Measurements from ENCODE around the gene COPS7A. TPM values are rescaled to one million over a fixed set of nuclear protein-coding genes. Genes with fewer than 3 reads are reported as not detected.

The COPS7A gene
- total and polyA plus RNA-seq, 2 experiments from 2014 or later, result 37.7 to 51.9 TPM

DNA sequence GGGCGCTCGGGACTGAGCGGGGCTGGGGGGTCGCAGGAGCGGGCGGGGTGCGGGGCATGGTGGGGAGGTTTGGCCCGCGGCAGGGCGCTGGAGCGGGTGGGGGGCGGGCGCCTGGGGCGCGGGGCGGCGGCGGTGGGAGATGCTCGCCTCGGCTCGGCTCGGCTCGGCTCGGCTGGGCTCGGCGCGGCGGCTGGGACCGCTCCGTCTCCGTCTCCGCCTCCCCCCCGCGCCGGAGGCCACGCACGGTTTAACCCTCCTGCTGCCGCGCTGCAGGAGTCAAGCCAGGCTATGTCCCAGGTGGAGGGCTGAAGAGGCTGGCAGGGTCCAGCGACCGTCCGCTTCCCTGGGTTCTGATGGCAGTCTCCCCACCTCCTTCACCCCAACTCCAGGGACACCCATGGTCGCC, 23.2 kb upstream of the COPS7A start, which contains the start of gene PIANP (continued):
- TF ChIP-seq ZNF114 (CRISPR knock-in tag; IDR thresholded peaks at IDR 0.05) (no peak), STAT1 (IDR thresholded peaks at IDR 0.05; ENCODE audit: unreplicated experiment) (no peak), EZH2 (IDR thresholded peaks at IDR 0.05; ENCODE audit: low read depth, unreplicated experiment) (no peak), ETS1 (IDR thresholded peaks at IDR 0.05) (no peak)

- Histone ChIP-seq H3F3A (replicated peaks; ENCODE audit: low read depth) (peaks cover 14% of the 10 kb centered on the region; the same call in 1 of the 2 replicates), H3K79me2 (replicated peaks; ENCODE audit: insufficient read depth) (0 out of 2 replicates have a peak, but pooled peaks cover 3% of the 10 kb centered on the region), H3K27me3 (ENCODE audit: insufficient read depth) (peaks cover 28% of the 10 kb centered on the region), H3K27ac (ENCODE audit: low read depth) (no peak overlapping the region), H3K4me1 (ENCODE audit: insufficient read depth) (peaks cover 15% of the 10 kb centered on the region), H3K9me2 (ENCODE audit: insufficient read depth) (no peaks in the 10 kb centered on the region), H3K4me3 (peak overlapping the region; percentile 90), H3K4me2 (peak overlapping the region; percentile 95), H3K36me3 (ENCODE audit: insufficient read depth) (no peaks in the 10 kb centered on the region), H4K20me1 (replicated peaks; ENCODE audit: insufficient read depth) (no peaks in the 10 kb centered on the region), H2AFZ (peak overlapping the region; percentile 97)
- Mint-ChIP-seq H3K27me3 (ENCODE audit: insufficient read depth, low read depth, poor library complexity) (peaks cover 36% of the 10 kb centered on the region), H3K36me3 (ENCODE audit: low read depth) (peaks cover 6% of the 10 kb centered on the region; the same call in 2 of the 3 replicates), H3K9me3 (peaks cover 4% of the 10 kb centered on the region), H3K27ac (no peak overlapping the region), H3K4me1 (peaks cover 27% of the 10 kb centered on the region), H3K4me3 (peak overlapping the region; percentile 85)
- DNase-seq (ENCODE audit: low spot score) (peak; percentile 42), ATAC-seq (no peak)
- TF ChIP-seq EZH2 (IDR thresholded peaks at IDR 0.05; ENCODE audit: low read depth, unreplicated experiment) (no peak), ZNF462 (CRISPR knock-in tag; IDR thresholded peaks at IDR 0.05) (no peak), CREB1 (CRISPR knock-in tag; IDR thresholded peaks at IDR 0.05; ENCODE audit: low read depth) (no peak), ETS1 (IDR thresholded peaks at IDR 0.05) (no peak), REST (IDR thresholded peaks at IDR 0.05; ENCODE audit: unreplicated experiment) (no peak), ZNF331 (CRISPR knock-in tag; IDR thresholded peaks at IDR 0.05; ENCODE audit: low read depth) (no peak), CTCF (conservative IDR thresholded peaks at IDR 0.05; ENCODE audit: low read depth in 2 of 2) (no peak)
Measured at GRCh38 chr12:6701078-6701768, 22.6 kb upstream of the COPS7A start.
